Measurements from ENCODE around the gene TMEM11. TPM values are rescaled to one million over a fixed set of nuclear protein-coding genes. Genes with fewer than 3 reads are reported as not detected.

The TMEM11 gene
- total RNA-seq, 1 donor from 2014 or later = 31.6 TPM

GRCh38 chr17:21170809-21171208, 43.2 kb downstream of the TMEM11 start:
- Histone ChIP-seq H3K4me2 (ENCODE audit: low read length) (no peak overlapping the region), H4K20me1 (ENCODE audit: insufficient read depth, low read length) (peaks cover 3% of the 10 kb centered on the region), H3K9ac (ENCODE audit: low read length) (no peak overlapping the region), H3K9me3 (ENCODE audit: insufficient read depth, low read depth, low read length) (no peaks in the 10 kb centered on the region), H2AFZ (ENCODE audit: low read depth, low read length) (no peak overlapping the region), H3K36me3 (ENCODE audit: insufficient read depth, low read length) (peaks cover 3% of the 10 kb centered on the region), H3K79me2 (ENCODE audit: insufficient read depth, low read length) (peaks cover 4% of the 10 kb centered on the region), H3K4me3 (ENCODE audit: insufficient read depth, low read depth, low read length) (no peak overlapping the region), H3K27me3 (ENCODE audit: insufficient read depth, low read length) (no peaks in the 10 kb centered on the region), H3K4me1 (ENCODE audit: insufficient read depth, low read length) (no peaks in the 10 kb centered on the region), H3K27ac (ENCODE audit: low read depth, low read length) (no peak overlapping the region)
- H3K9me3 Mint-ChIP-seq (ENCODE audit: unreplicated experiment) = peaks cover 5% of the 10 kb centered on the region
- peaks cover 26% of the 10 kb centered on the region for H3K36me3 Mint-ChIP-seq (ENCODE audit: low read depth, unreplicated experiment)
- no peaks in the 10 kb centered on the region for H3K27me3 Mint-ChIP-seq (ENCODE audit: low read depth, unreplicated experiment)
- H3K4me1 Mint-ChIP-seq (ENCODE audit: low read depth, unreplicated experiment) = peaks cover 11% of the 10 kb centered on the region
- TF ChIP-seq CTCF (IDR thresholded peaks at IDR 0.05; ENCODE audit: insufficient read depth, low read depth, low read length) (no peak), EZH2 (IDR thresholded peaks at IDR 0.05; ENCODE audit: insufficient read depth, low read length) (no peak)
- DNase-seq (ENCODE audit: low read depth) (peak; percentile 46), FAIRE-seq (no peak)
- H3K4me3 Mint-ChIP-seq (ENCODE audit: unreplicated experiment) = no peak overlapping the region
- no peak overlapping the region for H3K27ac Mint-ChIP-seq (ENCODE audit: unreplicated experiment)

DNA sequence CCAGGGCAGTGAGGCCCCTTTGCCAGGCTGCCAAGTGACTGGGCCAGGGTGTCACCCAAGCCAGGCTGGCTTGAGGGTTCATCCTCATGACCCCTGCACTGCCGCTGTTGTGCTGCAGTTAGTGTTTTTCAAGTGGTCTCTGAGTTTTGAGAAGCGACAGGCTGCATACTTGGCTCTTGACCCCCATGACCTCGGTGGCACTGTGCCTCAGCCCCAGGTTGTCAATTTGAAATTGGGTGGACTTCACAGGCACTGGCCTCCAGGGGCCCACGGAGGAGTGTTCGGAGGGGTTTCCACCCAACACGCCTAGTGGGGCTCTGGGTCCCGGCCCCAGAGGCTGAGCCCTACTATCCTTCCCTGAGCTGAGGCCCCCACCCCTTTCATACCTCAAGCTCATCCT, 44.5 kb downstream of the TMEM11 start:
- H3K4me3 ChIP-seq (ENCODE audit: insufficient read depth, low read depth, low read length) = no peak overlapping the region
- H4K20me1 ChIP-seq (ENCODE audit: insufficient read depth, low read length) = peaks cover 3% of the 10 kb centered on the region
- H3K9ac ChIP-seq (ENCODE audit: low read length) = no peak overlapping the region
- no peak for FAIRE-seq
- Mint-ChIP-seq H3K9me3 (ENCODE audit: unreplicated experiment) (peaks cover 5% of the 10 kb centered on the region), H3K27ac (ENCODE audit: unreplicated experiment) (no peak overlapping the region), H3K36me3 (ENCODE audit: low read depth, unreplicated experiment) (peaks cover 25% of the 10 kb centered on the region), H3K27me3 (ENCODE audit: low read depth, unreplicated experiment) (no peaks in the 10 kb centered on the region), H3K4me1 (ENCODE audit: low read depth, unreplicated experiment) (peaks cover 11% of the 10 kb centered on the region), H3K4me3 (ENCODE audit: unreplicated experiment) (no peak overlapping the region)
- H3K4me2 ChIP-seq (ENCODE audit: low read length) = no peak overlapping the region
- H3K4me1 ChIP-seq (ENCODE audit: insufficient read depth, low read length) = no peaks in the 10 kb centered on the region
- TF ChIP-seq EZH2 (IDR thresholded peaks at IDR 0.05; ENCODE audit: insufficient read depth, low read length) = no peak
- TF ChIP-seq CTCF (IDR thresholded peaks at IDR 0.05; ENCODE audit: insufficient read depth, low read depth, low read length) = no peak
- H3K9me3 ChIP-seq (ENCODE audit: insufficient read depth, low read depth, low read length) = no peaks in the 10 kb centered on the region
- H3K36me3 ChIP-seq (ENCODE audit: insufficient read depth, low read length) = peaks cover 3% of the 10 kb centered on the region
- no peak for DNase-seq (ENCODE audit: low read depth)
- H3K27me3 ChIP-seq (ENCODE audit: insufficient read depth, low read length) = no peaks in the 10 kb centered on the region
- peaks cover 4% of the 10 kb centered on the region for H3K79me2 ChIP-seq (ENCODE audit: insufficient read depth, low read length)
- H2AFZ ChIP-seq (ENCODE audit: low read depth, low read length) = no peak overlapping the region
- H3K27ac ChIP-seq (ENCODE audit: low read depth, low read length) = no peak overlapping the region

DNA sequence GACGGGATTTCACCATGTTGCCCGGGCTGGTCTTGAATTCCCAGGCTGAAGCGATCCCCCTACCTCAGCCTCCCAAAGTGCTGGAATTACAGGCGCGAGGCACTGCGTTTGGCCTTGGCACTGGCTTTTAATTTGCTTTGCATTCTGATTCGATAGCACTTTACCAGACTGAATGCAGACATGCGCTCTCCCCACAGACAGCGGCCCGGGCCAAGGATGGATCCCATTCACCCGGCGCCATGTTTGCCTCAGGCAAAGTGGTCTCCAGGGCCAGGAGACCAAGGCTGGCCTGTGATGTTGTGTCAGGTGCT, 45.5 kb downstream of the TMEM11 start:
- H3K27me3 ChIP-seq (ENCODE audit: insufficient read depth, low read length) = no peaks in the 10 kb centered on the region
- Mint-ChIP-seq H3K27me3 (ENCODE audit: low read depth, unreplicated experiment) (no peaks in the 10 kb centered on the region), H3K27ac (ENCODE audit: unreplicated experiment) (no peak overlapping the region), H3K9me3 (ENCODE audit: unreplicated experiment) (peaks cover 5% of the 10 kb centered on the region), H3K36me3 (ENCODE audit: low read depth, unreplicated experiment) (peaks cover 17% of the 10 kb centered on the region), H3K4me1 (ENCODE audit: low read depth, unreplicated experiment) (peaks cover 11% of the 10 kb centered on the region), H3K4me3 (ENCODE audit: unreplicated experiment) (no peak overlapping the region)
- no peak overlapping the region for H3K4me2 ChIP-seq (ENCODE audit: low read length)
- H3K9ac ChIP-seq (ENCODE audit: low read length) = no peak overlapping the region
- no peaks in the 10 kb centered on the region for H3K4me1 ChIP-seq (ENCODE audit: insufficient read depth, low read length)
- peaks cover 3% of the 10 kb centered on the region for H3K36me3 ChIP-seq (ENCODE audit: insufficient read depth, low read length)
- H3K27ac ChIP-seq (ENCODE audit: low read depth, low read length) = no peak overlapping the region
- no peak overlapping the region for H2AFZ ChIP-seq (ENCODE audit: low read depth, low read length)
- TF ChIP-seq CTCF (IDR thresholded peaks at IDR 0.05; ENCODE audit: insufficient read depth, low read depth, low read length) (no peak), EZH2 (IDR thresholded peaks at IDR 0.05; ENCODE audit: insufficient read depth, low read length) (no peak)
- H3K79me2 ChIP-seq (ENCODE audit: insufficient read depth, low read length) = peaks cover 4% of the 10 kb centered on the region
- H4K20me1 ChIP-seq (ENCODE audit: insufficient read depth, low read length) = peaks cover 3% of the 10 kb centered on the region
- FAIRE-seq = no peak
- DNase-seq (ENCODE audit: low read depth) = no peak
- no peak overlapping the region for H3K4me3 ChIP-seq (ENCODE audit: insufficient read depth, low read depth, low read length)
- H3K9me3 ChIP-seq (ENCODE audit: insufficient read depth, low read depth, low read length) = no peaks in the 10 kb centered on the region
